Sigmoid colon (tissue), 4 donors: ENCODE results near the gene ZNF417.

Experiments
- EP300 ChIP-seq, 4 donors: sonication (generic); formaldehyde crosslinking; IDR thresholded peaks; one replicate each; pipeline ENCODE4 v1.6.1; 2017; ENCODE audit warnings: antibody characterized with exemption in 4 of 4
- POLR2A ChIP-seq, 2 donors: fragments of 450-650 bp; IDR thresholded peaks; one replicate each; pipeline ENCODE4 v1.6.1; 2016; ENCODE audit warnings: antibody characterized with exemption in 2 of 2, mild to moderate bottlenecking in 2 of 2, moderate library complexity in 2 of 2
- POLR2AphosphoS5 ChIP-seq, 4 donors: sonication (generic); formaldehyde crosslinking; IDR thresholded peaks; one replicate each; pipeline ENCODE4 v1.6.1; 2017; ENCODE audit warnings: antibody characterized with exemption in 4 of 4
- TF ChIP-seq, protein P1 (sequence below), 4 experiments: fragments of 450-650 bp in 3 of 4; fragments of 200-600 bp in 1 of 4; IDR thresholded peaks; one replicate each; pipeline ENCODE4 v1.5.1; 2016 to 2019; ENCODE audit warnings: antibody characterized with exemption in 4 of 4, mild to moderate bottlenecking in 3 of 4, moderate library complexity in 2 of 4

DNA sequence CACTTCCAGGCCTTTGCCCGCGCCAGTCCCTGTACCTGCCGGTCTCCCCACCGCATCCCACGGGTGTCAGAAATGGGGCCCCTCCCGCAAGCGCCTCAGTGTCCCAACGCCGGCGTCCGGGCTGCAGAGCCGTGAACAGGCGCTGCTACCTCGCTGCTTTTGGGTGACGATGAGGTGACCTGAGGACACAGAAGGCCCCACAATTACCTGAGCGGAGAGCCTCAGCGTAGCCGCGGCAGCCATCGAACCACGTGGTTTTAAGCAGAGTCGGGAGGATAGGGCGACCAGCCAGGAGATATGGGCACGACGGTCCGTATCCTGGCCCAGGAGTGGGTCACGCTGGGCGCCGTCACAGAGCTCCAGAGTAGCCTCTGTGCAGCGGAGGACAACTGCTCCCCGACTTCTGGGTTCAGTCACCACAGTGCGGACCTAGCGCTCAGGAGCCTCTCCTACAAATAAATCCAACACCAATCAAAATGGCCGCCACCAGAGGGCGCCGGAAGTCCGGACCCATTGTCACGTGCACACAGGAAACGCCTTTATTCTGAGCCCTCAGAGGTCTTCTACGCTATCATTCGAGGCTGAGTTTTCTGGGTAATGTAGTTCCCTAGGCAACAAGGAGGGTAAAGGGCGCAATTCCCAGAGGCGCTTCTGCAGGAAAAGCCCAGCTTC lies 27.7 kb downstream of the ZNF417 start, which contains the start of gene ZNF814:
- TF ChIP-seq, protein P1, sequence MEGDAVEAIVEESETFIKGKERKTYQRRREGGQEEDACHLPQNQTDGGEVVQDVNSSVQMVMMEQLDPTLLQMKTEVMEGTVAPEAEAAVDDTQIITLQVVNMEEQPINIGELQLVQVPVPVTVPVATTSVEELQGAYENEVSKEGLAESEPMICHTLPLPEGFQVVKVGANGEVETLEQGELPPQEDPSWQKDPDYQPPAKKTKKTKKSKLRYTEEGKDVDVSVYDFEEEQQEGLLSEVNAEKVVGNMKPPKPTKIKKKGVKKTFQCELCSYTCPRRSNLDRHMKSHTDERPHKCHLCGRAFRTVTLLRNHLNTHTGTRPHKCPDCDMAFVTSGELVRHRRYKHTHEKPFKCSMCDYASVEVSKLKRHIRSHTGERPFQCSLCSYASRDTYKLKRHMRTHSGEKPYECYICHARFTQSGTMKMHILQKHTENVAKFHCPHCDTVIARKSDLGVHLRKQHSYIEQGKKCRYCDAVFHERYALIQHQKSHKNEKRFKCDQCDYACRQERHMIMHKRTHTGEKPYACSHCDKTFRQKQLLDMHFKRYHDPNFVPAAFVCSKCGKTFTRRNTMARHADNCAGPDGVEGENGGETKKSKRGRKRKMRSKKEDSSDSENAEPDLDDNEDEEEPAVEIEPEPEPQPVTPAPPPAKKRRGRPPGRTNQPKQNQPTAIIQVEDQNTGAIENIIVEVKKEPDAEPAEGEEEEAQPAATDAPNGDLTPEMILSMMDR (IDR thresholded peaks at IDR 0.05), result peak in 2 of 4 experiments; percentile 36 to 49
- TF ChIP-seq POLR2A (IDR thresholded peaks at IDR 0.05), result no peak
- no peak for TF ChIP-seq EP300 (IDR thresholded peaks at IDR 0.05)
- TF ChIP-seq POLR2AphosphoS5 (IDR thresholded peaks at IDR 0.05), result peak in 3 of 4 donors; percentile 40 to 56 (median 55)
